BLaER1 treated with 17β-estradiol and CSF1 and Interleukin-3, amounts not matched to agents 10 nM and 100 nM (cell line): ENCODE results near the gene LIF.

Experiments
- H3K27ac ChIP-seq, 11 experiments: shearing (Covaris generic); formaldehyde crosslinking; 2 replicates each; pipeline ENCODE4 v1.8.1; 2022
- H3K27me3 ChIP-seq, 11 experiments: shearing (Covaris generic); formaldehyde crosslinking; 2 replicates each; pipeline ENCODE4 v1.8.1; 2022
- H3K36me3 ChIP-seq, 11 experiments: shearing (Covaris generic); formaldehyde crosslinking; 2 replicates each; pipeline ENCODE4 v1.8.1; 2022
- H3K4me1 ChIP-seq, 10 experiments: shearing (Covaris generic); formaldehyde crosslinking; 2 replicates each; pipeline ENCODE4 v1.8.1; 2022
- H3K4me2 ChIP-seq, 11 experiments: shearing (Covaris generic); formaldehyde crosslinking; 2 replicates each; pipeline ENCODE4 v1.8.1; 2022
- H3K4me3 ChIP-seq, 10 experiments: shearing (Covaris generic); formaldehyde crosslinking; 2 replicates each; pipeline ENCODE4 v1.8.1; 2022
- H3K9ac ChIP-seq, 11 experiments: shearing (Covaris generic); formaldehyde crosslinking; 2 replicates each; pipeline ENCODE4 v1.8.1; 2022
- H3K9me3 ChIP-seq, 11 experiments: shearing (Covaris generic); formaldehyde crosslinking; replicated peaks in 1 of 11; 2 replicates each; pipeline ENCODE4 v1.8.1; 2022
- H4K20me1 ChIP-seq, 11 experiments: shearing (Covaris generic); formaldehyde crosslinking; 2 replicates each; pipeline ENCODE4 v1.8.1; 2022
- Cebpa-rat ChIP-seq, 11 experiments: shearing (Covaris generic); IDR thresholded peaks; 2 replicates each; pipeline ENCODE4 v1.8.1; 2022

The LIF gene

DNA sequence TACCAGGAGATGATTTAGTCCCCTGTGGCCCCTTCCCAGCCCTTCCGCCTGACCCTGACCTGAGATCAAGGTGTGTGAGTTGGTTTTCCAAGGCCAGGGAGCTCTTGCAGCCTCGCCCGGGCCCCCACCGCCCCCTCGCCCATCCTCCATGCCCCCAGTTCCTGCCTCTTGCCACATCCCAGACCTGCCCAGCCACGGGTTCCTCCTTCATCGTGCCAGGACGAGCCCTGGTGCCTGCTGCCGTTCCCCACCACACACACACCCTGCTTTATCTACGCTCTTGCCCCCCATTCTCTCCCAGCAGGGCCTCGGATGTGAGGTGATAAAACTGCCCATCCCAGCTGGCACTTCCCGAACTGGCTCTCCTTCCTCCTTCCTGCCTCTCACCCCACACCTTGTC lies 1.4 kb upstream of the LIF start:
- Histone ChIP-seq H3K4me1 (peaks cover 43 to 71% (median 50%) of the 10 kb centered on the region in 10 experiments), H3K9ac (no peak overlapping the region), H3K4me3 (no peak overlapping the region), H3K9me3 (no peaks in the 10 kb centered on the region), H3K27me3 (peaks cover 33 to 67% (median 42%) of the 10 kb centered on the region in 11 experiments), H3K27ac (no peak overlapping the region), H3K36me3 (no peaks in the 10 kb centered on the region), H4K20me1 (peaks cover 0 to 53% (median 0%) of the 10 kb centered on the region in 11 experiments; a peak in 6 of 22 replicates), H3K4me2 (peak overlapping the region in 10 of 11 experiments; percentile 61 to 100 (median 98); a peak in 17 of 22 replicates)
- no peak for TF ChIP-seq Cebpa-rat (IDR thresholded peaks at IDR 0.05)

DNA sequence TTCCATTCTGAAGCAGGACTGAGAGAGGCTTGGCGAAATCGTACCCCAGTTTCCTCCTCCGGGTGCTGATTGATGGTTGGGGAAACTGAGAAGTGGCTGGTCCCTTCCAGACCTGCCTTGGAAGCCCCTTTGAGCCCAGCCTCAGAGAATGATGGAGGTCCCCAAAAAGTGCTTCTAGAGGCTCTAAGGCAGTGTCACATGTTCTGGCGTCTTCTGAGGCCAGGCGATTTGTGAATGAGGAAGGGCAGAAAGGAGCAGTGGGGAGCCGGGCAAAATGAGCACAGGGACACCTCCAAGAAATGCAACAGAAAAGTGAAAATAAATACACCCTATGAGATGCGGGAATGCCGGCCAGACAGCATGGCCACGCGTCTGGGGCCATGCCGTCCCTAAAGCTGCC lies 1.0 kb upstream of the LIF start:
- Histone ChIP-seq H3K4me3 (no peak overlapping the region), H3K4me2 (peak overlapping the region; percentile 93 to 100 (median 99)), H3K9me3 (no peaks in the 10 kb centered on the region), H3K27me3 (peaks cover 33 to 67% (median 42%) of the 10 kb centered on the region in 11 experiments), H3K4me1 (peaks cover 38 to 67% (median 46%) of the 10 kb centered on the region in 10 experiments), H4K20me1 (peaks cover 0 to 50% (median 0%) of the 10 kb centered on the region in 11 experiments; a peak in 6 of 22 replicates), H3K27ac (no peak overlapping the region), H3K36me3 (no peaks in the 10 kb centered on the region), H3K9ac (no peak overlapping the region)
- no peak for TF ChIP-seq Cebpa-rat (IDR thresholded peaks at IDR 0.05)

DNA sequence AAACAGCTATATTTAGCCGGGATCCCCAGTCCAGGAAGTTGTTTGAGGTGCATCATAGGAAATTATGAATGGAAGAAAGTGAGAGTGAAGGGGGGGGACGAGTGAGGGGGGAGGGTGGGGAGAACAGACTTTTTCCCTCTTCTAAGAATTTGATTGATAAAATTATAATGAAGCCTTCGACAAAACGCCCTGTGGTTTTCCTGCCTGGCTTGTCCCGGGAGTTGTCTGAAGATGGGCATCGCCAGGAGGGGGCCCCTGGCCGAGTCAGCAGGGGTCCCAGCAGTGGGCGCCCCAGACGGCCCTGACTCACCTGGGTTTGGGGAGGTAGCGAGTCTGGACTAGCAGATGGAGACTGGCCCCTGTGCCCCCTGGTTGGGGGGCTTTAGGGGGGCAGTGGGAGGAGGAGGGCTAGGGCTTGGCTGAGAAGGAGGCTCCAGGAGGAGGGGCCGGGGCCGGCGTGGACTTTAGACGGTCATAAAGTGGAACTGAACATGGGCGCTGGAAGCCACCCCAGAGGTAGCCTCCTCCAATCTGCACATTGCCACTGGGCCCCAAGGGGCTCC lies 336 bp upstream of the LIF start:
- TF ChIP-seq Cebpa-rat (IDR thresholded peaks at IDR 0.05), result no peak
- Histone ChIP-seq H3K4me2 (peak overlapping the region; percentile 93 to 100 (median 99)), H4K20me1 (peaks cover 0 to 47% (median 0%) of the 10 kb centered on the region in 11 experiments; a peak in 6 of 22 replicates), H3K27ac (no peak overlapping the region), H3K27me3 (peaks cover 33 to 67% (median 42%) of the 10 kb centered on the region in 11 experiments), H3K4me1 (peaks cover 35 to 61% (median 41%) of the 10 kb centered on the region in 10 experiments), H3K36me3 (no peaks in the 10 kb centered on the region), H3K4me3 (peak overlapping the region; percentile 51 to 70 (median 58)), H3K9ac (peak overlapping the region in 6 of 11 experiments; percentile 61 to 74 (median 64); a peak in 9 of 22 replicates), H3K9me3 (no peaks in the 10 kb centered on the region)

DNA sequence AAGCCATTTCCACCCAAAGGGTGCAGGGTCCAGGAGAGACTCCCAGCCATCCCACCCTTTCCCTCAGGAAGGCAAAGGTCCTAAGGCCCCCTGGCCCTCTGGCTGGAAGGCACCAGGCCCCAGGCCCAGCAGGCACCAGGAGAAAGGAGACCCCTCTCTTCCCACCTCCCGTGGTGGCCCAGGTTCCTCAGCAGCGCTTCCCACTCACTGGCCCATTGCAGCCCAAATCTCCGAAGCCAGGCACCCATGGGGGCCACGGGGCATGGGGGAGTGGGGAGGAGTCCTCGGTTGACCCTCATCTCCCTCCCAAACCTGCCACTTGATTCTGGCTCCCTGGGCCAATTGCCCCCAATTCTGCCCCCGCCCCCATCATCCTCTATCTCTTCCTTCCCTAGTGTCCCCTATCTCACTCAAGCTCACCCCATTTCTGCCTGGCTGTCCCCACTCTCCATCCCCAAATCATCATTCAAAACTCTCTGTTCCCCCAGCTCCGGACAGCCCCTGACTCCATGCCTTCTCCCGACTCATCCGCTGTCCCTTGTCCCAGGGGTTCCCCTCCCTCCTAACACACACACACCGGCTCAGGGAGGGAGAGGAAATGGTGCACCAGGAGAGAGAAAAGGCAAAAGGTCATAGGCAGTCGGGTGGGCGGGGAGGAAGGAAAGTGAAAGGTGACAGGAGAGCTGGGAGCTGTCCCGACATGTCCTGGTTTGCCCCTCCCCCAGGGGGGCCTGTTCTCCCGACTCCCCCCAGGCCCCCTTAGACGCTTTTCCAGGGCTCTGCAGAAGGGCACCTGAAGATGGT lies 1.2 kb downstream of the LIF start:
- peak overlapping the region; percentile 51 to 70 (median 58); a peak in 19 of 20 replicates for H3K4me3 ChIP-seq
- no peak for TF ChIP-seq Cebpa-rat (IDR thresholded peaks at IDR 0.05)
- H3K27ac ChIP-seq, result peak overlapping the region in 1 of 11 experiments; percentile 40; a peak in 1 of 22 replicates
- H3K9me3 ChIP-seq, result no peaks in the 10 kb centered on the region
- H3K27me3 ChIP-seq, result peaks cover 33 to 60% (median 42%) of the 10 kb centered on the region in 11 experiments
- H4K20me1 ChIP-seq, result peaks cover 0 to 39% (median 0%) of the 10 kb centered on the region in 11 experiments; a peak in 5 of 22 replicates
- peaks cover 31 to 66% (median 49%) of the 10 kb centered on the region in 10 experiments for H3K4me1 ChIP-seq
- peak overlapping the region in 8 of 11 experiments; percentile 23 to 74 (median 62); a peak in 8 of 22 replicates for H3K9ac ChIP-seq
- peak overlapping the region; percentile 93 to 100 (median 99) for H3K4me2 ChIP-seq
- no peaks in the 10 kb centered on the region for H3K36me3 ChIP-seq

DNA sequence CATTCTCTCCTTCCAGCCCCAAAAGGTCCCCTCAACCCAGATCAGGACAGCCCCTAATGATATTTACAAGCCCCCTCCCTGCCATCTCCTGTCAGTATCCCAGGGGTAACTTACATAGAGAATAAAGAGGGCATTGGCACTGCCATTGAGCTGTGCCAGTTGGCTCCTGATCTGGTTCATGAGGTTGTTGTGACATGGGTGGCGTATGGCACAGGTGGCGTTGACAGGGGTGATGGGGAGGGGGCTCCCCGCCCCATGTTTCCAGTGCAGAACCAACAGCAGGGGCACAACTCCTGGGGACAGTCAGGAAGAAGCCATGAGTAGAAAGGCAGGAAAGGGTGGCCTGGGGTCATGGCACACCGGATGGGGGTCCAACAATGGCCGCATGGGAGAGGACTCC lies 1.9 kb downstream of the LIF start:
- Histone ChIP-seq H3K9me3 (no peaks in the 10 kb centered on the region), H3K27me3 (peaks cover 33 to 53% (median 42%) of the 10 kb centered on the region in 11 experiments), H3K9ac (no peak overlapping the region), H3K27ac (no peak overlapping the region), H3K4me3 (no peak overlapping the region), H4K20me1 (peaks cover 0 to 39% (median 0%) of the 10 kb centered on the region in 11 experiments; a peak in 5 of 22 replicates), H3K4me1 (peaks cover 31 to 59% (median 49%) of the 10 kb centered on the region in 10 experiments), H3K36me3 (no peaks in the 10 kb centered on the region), H3K4me2 (peak overlapping the region in 8 of 11 experiments; percentile 0 to 99 (median 14); a peak in 5 of 22 replicates)
- TF ChIP-seq Cebpa-rat (IDR thresholded peaks at IDR 0.05), result no peak

DNA sequence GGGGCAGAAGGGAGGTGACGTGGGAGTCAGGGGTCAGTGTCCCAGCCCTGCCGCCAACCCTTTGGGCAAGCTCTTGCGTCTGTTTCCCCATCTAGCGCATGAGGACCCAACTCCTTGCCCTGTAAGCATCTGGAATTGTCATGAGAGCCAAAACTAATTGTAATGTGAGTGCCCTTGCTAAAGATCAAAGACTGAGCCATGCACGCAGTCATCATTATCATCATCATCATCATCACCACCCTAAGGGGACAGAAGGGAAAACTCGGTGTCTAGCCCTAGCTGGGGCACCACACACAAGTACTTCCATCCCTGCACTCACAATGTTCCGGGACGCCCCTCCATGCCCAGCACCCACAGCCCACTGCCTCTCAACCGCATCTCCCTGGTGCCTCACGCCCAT lies 2.5 kb downstream of the LIF start:
- peak overlapping the region in 5 of 11 experiments; percentile 0 to 98 (median 12); a peak in 3 of 22 replicates for H3K4me2 ChIP-seq
- peaks cover 0 to 35% (median 0%) of the 10 kb centered on the region in 11 experiments; a peak in 5 of 22 replicates for H4K20me1 ChIP-seq
- peaks cover 28 to 57% (median 44%) of the 10 kb centered on the region in 10 experiments for H3K4me1 ChIP-seq
- H3K4me3 ChIP-seq, result no peak overlapping the region
- H3K27me3 ChIP-seq, result peaks cover 33 to 49% (median 42%) of the 10 kb centered on the region in 11 experiments
- no peak overlapping the region for H3K9ac ChIP-seq
- no peaks in the 10 kb centered on the region for H3K9me3 ChIP-seq
- H3K27ac ChIP-seq, result no peak overlapping the region
- no peak for TF ChIP-seq Cebpa-rat (IDR thresholded peaks at IDR 0.05)
- H3K36me3 ChIP-seq, result no peaks in the 10 kb centered on the region

DNA sequence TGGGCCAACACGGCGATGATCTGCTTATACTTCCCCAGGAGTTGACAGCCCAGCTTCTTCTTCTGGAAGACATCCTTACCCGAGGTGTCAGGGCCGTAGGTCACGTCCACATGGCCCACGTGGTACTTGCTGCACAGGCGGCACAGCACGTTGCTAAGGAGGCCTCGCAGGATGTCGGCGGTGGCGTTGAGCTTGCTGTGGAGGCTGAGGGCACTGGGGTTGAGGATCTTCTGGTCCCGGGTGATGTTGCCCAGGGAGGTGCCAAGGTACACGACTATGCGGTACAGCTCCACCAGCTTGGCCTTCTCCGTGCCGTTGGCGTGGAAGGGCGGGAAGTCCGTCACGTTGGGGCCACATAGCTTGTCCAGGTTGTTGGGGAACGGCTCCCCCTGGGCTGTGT lies 2.9 kb downstream of the LIF start:
- no peaks in the 10 kb centered on the region for H3K36me3 ChIP-seq
- H3K4me2 ChIP-seq, result no peak overlapping the region
- peaks cover 0 to 33% (median 0%) of the 10 kb centered on the region in 11 experiments; a peak in 5 of 22 replicates for H4K20me1 ChIP-seq
- no peaks in the 10 kb centered on the region for H3K9me3 ChIP-seq
- no peak overlapping the region for H3K27ac ChIP-seq
- no peak overlapping the region for H3K9ac ChIP-seq
- H3K4me3 ChIP-seq, result no peak overlapping the region
- peaks cover 24 to 57% (median 44%) of the 10 kb centered on the region in 10 experiments for H3K4me1 ChIP-seq
- TF ChIP-seq Cebpa-rat (IDR thresholded peaks at IDR 0.05), result no peak
- H3K27me3 ChIP-seq, result peaks cover 33 to 45% (median 41%) of the 10 kb centered on the region in 11 experiments

DNA sequence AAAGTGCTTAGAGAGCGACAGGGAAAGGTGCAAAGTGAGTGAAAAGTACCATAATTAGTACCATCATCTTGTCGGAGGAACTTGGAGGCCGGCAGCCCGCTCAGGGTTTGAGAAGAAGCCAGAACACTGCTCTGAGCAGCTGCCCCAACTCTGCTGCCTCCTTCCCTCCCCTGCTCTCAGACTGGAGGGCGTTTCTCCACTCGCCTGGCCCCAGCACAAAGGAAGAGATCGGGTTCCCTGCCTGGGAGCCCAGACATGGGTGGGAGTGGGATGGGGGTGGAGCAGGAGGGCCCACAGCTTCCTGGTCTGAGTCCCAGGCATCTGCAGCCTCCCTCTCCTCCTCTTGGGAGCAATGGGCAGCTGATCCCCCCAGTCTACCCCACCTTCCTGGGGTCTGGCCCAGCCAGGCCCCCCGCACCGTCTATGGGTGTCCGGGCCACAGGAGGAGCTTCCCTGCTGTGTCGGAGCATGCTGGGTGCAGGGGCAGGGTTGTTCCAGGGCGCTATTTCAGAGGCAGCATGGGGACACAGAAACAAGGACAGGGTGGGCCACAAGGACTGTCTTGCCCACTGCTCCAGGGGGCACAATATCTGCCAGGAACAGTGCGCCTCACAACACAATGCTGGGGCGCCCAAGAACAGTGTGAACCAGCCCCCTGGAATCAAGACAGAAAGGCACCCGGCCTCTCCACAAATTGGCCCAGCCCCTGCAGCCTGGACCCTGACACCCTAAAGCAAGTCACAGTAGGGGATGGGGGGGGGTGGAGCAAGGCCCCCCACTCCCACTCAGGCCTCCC lies 4.8 kb downstream of the LIF start:
- Histone ChIP-seq H3K27ac (no peak overlapping the region), H3K4me1 (peaks cover 6 to 58% (median 44%) of the 10 kb centered on the region in 10 experiments), H3K4me3 (no peak overlapping the region), H4K20me1 (peaks cover 0 to 23% (median 0%) of the 10 kb centered on the region in 11 experiments; a peak in 3 of 22 replicates), H3K4me2 (0 out of 22 replicates have a peak overlapping the region, but pooled peaks of 1 of the 11 experiments have one; percentile 28), H3K36me3 (no peaks in the 10 kb centered on the region), H3K9ac (no peak overlapping the region), H3K9me3 (peaks cover 0 to 3% (median 0%) of the 10 kb centered on the region in 11 experiments; a peak in 7 of 22 replicates), H3K27me3 (peaks cover 15 to 26% (median 23%) of the 10 kb centered on the region in 11 experiments)
- no peak for TF ChIP-seq Cebpa-rat (IDR thresholded peaks at IDR 0.05)
